Gastrocnemius medialis (tissue), 4 donors: ENCODE measurements around the gene GRID1. TPM values are rescaled to one million over a fixed set of nuclear protein-coding genes. Genes with fewer than 3 reads are reported as not detected.

ENCODE experiments used
- ATAC-seq, 2 donors: fragments of 150-250 bp; one replicate each; pipeline ENCODE4 v1.9.1; 2016
- DNase-seq, 2 donors: peaks; one replicate each; pipeline ENCODE4 v3.0.0-alpha.2; 2019
- H3K27ac ChIP-seq, 4 donors: fragments of 200-600 bp; sonication (generic); 1 replicate in 1 of 4; 2 replicates in 3 of 4; pipeline ENCODE4 v1.5.1; 2016 to 2018; ENCODE audit warnings: mild to moderate bottlenecking in 2 of 4, moderate library complexity in 1 of 4
- H3K27me3 ChIP-seq, 3 donors: fragments of 200-600 bp; sonication (generic) in 2 of 3; 1 replicate in 1 of 3; 2 replicates in 2 of 3; pipeline versions ENCODE4 v1.5.1 to v1.6.0; 2016 to 2019; ENCODE audit warnings: mild to moderate bottlenecking in 1 of 3, moderate library complexity in 1 of 3
- H3K36me3 ChIP-seq, 2 donors: fragments of 200-600 bp; sonication (generic) in 1 of 2; one replicate each; pipeline ENCODE4 v1.5.1; 2017 to 2018
- H3K4me1 ChIP-seq, 2 donors: fragments of 200-600 bp; sonication (generic) in 1 of 2; one replicate each; pipeline ENCODE4 v1.5.1; 2016 to 2017; ENCODE audit warnings: mild to moderate bottlenecking in 2 of 2
- H3K4me3 ChIP-seq, 4 donors: fragments of 200-600 bp; sonication (generic) in 3 of 4; 1 replicate in 1 of 4; 2 replicates in 3 of 4; pipeline ENCODE4 v1.5.1; 2016 to 2019; ENCODE audit warnings: mild to moderate bottlenecking in 2 of 4
- H3K9me3 ChIP-seq, 3 donors: fragments of 200-600 bp; sonication (generic) in 2 of 3; 1 replicate in 1 of 3; 2 replicates in 2 of 3; pipeline ENCODE4 v1.5.1; 2016 to 2019
- POLR2A ChIP-seq, 2 donors: fragments of 450-650 bp; IDR thresholded peaks; one replicate each; pipeline ENCODE4 v1.6.1; 2017; ENCODE audit warnings: antibody characterized with exemption in 2 of 2, mild to moderate bottlenecking in 2 of 2, moderate library complexity in 2 of 2
- in situ Hi-C, 4 donors: fragments of 200-750 bp; cut with MboI; loops; one replicate each; pipeline versions ENCODE4 v1.15.0 to v1.8.0; 2017; ENCODE audit warnings: low sequenced_read_pairs in 4 of 4
- intact Hi-C: fragments of 100-400 bp; cut with DNase I; formaldehyde crosslinking; loops from one replicate; pipeline ENCODE4 v1.15.1; 2023; ENCODE audit warnings: low total_unique reads
- total RNA-seq, 4 donors: library from RNA; depleted of rRNA; stranded (reverse); fragments of >200 nt; gene quantifications; one replicate each; pipeline versions ENCODE4 v1.1.0 to v1.2.3, GENCODE V29; 2016
- TF ChIP-seq, protein P1 (sequence below), 5 experiments: fragments of 450-650 bp in 3 of 5; fragments of 200-600 bp in 2 of 5; sonication (generic) in 2 of 5; IDR thresholded peaks in 4 of 5; conservative IDR thresholded peaks in 1 of 5; 1 replicate in 4 of 5; 2 replicates in 1 of 5; pipeline ENCODE4 v1.5.1; 2016 to 2019; ENCODE audit warnings: antibody characterized with exemption in 5 of 5, mild to moderate bottlenecking in 3 of 5, moderate library complexity in 3 of 5

Gene GRID1
- total RNA-seq, 4 donors from 2014 or later, result 0.17 to 1.4 (median 0.79) TPM

DNA sequence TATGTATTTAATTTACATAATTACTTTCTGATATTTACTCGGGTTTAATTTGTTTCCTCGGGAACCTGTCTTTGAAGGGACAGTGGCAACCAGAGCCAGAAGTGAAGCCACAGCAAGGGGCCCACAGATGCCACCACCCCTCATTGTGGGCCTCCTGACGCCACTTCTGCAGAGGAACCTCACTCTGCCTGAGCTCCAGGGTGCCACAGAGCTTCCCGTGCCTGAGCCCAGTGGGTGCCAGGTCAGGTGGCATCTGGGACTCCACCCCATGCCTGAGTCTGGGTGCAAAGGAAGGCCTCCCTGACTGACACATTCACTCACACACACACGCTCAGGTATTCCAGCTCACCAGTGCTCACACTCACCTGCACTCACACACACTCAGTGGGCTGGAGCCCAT, 213.7 kb downstream of the GRID1 start:
- in situ Hi-C loops (no loop called here), intact Hi-C loops (no loop called here)
- Histone ChIP-seq H3K4me1 (no peaks in the 10 kb centered on the region), H3K9me3 (no peaks in the 10 kb centered on the region), H3K36me3 (no peaks in the 10 kb centered on the region), H3K27ac (no peak overlapping the region), H3K27me3 (peaks cover 0 to 2% (median 0%) of the 10 kb centered on the region in 3 donors), H3K4me3 (no peak overlapping the region)
- no peak for DNase-seq
- no peak for ATAC-seq
- no peak for TF ChIP-seq POLR2A (IDR thresholded peaks at IDR 0.05)
- TF ChIP-seq, protein P1, sequence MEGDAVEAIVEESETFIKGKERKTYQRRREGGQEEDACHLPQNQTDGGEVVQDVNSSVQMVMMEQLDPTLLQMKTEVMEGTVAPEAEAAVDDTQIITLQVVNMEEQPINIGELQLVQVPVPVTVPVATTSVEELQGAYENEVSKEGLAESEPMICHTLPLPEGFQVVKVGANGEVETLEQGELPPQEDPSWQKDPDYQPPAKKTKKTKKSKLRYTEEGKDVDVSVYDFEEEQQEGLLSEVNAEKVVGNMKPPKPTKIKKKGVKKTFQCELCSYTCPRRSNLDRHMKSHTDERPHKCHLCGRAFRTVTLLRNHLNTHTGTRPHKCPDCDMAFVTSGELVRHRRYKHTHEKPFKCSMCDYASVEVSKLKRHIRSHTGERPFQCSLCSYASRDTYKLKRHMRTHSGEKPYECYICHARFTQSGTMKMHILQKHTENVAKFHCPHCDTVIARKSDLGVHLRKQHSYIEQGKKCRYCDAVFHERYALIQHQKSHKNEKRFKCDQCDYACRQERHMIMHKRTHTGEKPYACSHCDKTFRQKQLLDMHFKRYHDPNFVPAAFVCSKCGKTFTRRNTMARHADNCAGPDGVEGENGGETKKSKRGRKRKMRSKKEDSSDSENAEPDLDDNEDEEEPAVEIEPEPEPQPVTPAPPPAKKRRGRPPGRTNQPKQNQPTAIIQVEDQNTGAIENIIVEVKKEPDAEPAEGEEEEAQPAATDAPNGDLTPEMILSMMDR (IDR thresholded peaks at IDR 0.05 in 4 of 5, conservative IDR thresholded peaks at IDR 0.05 in 1 of 5), result no peak

DNA sequence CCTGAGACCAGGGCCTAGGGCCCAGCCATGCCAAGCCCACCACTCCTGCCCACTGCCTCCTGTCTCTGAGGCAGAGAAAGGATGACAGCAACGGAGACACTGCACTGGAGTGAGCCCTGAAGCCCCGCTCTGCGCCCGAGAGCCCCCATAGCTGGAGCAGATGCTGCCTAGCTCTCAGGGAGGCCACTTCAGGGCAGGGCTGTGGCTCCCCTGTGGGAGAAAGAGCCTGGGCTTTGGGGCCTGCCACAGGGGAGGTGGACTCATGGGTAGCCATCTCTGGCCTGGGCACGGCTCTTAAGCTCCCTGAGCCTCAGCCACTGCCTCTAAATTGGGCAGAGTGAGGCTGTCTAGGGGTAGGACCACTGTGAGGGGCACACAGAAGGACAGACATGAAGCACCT, 214.2 kb downstream of the GRID1 start:
- intact Hi-C loops (no loop called here), in situ Hi-C loops (no loop called here)
- TF ChIP-seq POLR2A (IDR thresholded peaks at IDR 0.05), result no peak
- TF ChIP-seq, protein P1 (IDR thresholded peaks at IDR 0.05 in 4 of 5, conservative IDR thresholded peaks at IDR 0.05 in 1 of 5), result no peak
- H3K36me3 ChIP-seq, result no peaks in the 10 kb centered on the region
- DNase-seq, result no peak
- no peak overlapping the region for H3K4me3 ChIP-seq
- no peak overlapping the region for H3K27ac ChIP-seq
- no peak for ATAC-seq
- no peaks in the 10 kb centered on the region for H3K9me3 ChIP-seq
- H3K27me3 ChIP-seq, result peaks cover 0 to 4% (median 0%) of the 10 kb centered on the region in 3 donors
- H3K4me1 ChIP-seq, result no peaks in the 10 kb centered on the region

- in situ Hi-C loops (no loop called here), intact Hi-C loops (no loop called here)
- DNase-seq (no peak), ATAC-seq (no peak)
- H3K27ac ChIP-seq, result no peak overlapping the region
- H3K4me3 ChIP-seq, result no peak overlapping the region
- H3K4me1 ChIP-seq, result no peaks in the 10 kb centered on the region
- no peaks in the 10 kb centered on the region for H3K9me3 ChIP-seq
- TF ChIP-seq POLR2A (IDR thresholded peaks at IDR 0.05), result no peak
- TF ChIP-seq, protein P1 (IDR thresholded peaks at IDR 0.05 in 4 of 5, conservative IDR thresholded peaks at IDR 0.05 in 1 of 5), result no peak
- H3K36me3 ChIP-seq, result no peaks in the 10 kb centered on the region
- H3K27me3 ChIP-seq, result peaks cover 0 to 4% (median 0%) of the 10 kb centered on the region in 3 donors
Observed at GRCh38 chr10:86151613-86152012, 215.0 kb downstream of the GRID1 start.

- no peak for TF ChIP-seq POLR2A (IDR thresholded peaks at IDR 0.05)
- TF ChIP-seq, protein P1 (IDR thresholded peaks at IDR 0.05 in 4 of 5, conservative IDR thresholded peaks at IDR 0.05 in 1 of 5), result no peak
Observed at GRCh38 chr10:86149257-86149656, 217.3 kb downstream of the GRID1 start.

DNA sequence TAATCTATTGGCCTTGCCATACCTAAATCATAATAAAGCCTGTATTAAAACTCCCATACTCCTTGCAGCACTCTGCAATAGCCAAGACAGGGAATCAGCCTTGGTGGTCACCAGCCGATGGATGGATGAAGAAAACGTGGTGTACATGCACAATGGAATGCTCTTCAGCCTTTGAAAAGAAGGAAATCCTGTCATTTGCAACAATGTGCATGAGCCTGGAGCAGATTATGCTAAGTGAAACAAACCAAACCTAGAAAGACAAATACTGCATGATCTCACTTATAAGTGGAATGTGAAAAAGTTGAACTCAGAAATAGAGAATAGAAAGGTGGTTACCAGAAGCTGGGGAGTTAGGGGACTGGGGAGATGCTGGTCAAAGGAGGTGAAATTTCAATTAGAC, 218.5 kb downstream of the GRID1 start:
- intact Hi-C loops (no loop called here), in situ Hi-C loops (no loop called here)

More at GRCh38 chr10:86149257-86149656, 217.3 kb downstream of the GRID1 start:
- no peak overlapping the region for H3K4me3 ChIP-seq
- DNase-seq (no peak), ATAC-seq (no peak)
- H3K27me3 ChIP-seq, result peaks cover 0 to 4% (median 0%) of the 10 kb centered on the region in 3 donors
- no peaks in the 10 kb centered on the region for H3K36me3 ChIP-seq
- no peaks in the 10 kb centered on the region for H3K9me3 ChIP-seq
- H3K27ac ChIP-seq, result no peak overlapping the region
- in situ Hi-C loops (no loop called here), intact Hi-C loops (no loop called here)
- no peaks in the 10 kb centered on the region for H3K4me1 ChIP-seq

More for the DNA sequence above, 218.5 kb downstream of the GRID1 start:
- DNase-seq, result no peak
- no peaks in the 10 kb centered on the region for H3K36me3 ChIP-seq
- ATAC-seq, result no peak
- H3K27ac ChIP-seq, result no peak overlapping the region
- H3K9me3 ChIP-seq, result no peaks in the 10 kb centered on the region
- H3K4me1 ChIP-seq, result no peaks in the 10 kb centered on the region
- H3K27me3 ChIP-seq, result peaks cover 0 to 4% (median 0%) of the 10 kb centered on the region in 3 donors
- TF ChIP-seq, protein P1 (IDR thresholded peaks at IDR 0.05 in 4 of 5, conservative IDR thresholded peaks at IDR 0.05 in 1 of 5), result no peak
- TF ChIP-seq POLR2A (IDR thresholded peaks at IDR 0.05), result no peak
- no peak overlapping the region for H3K4me3 ChIP-seq
